Measurements from ENCODE around the gene CDK14.

The CDK14 gene

DNA sequence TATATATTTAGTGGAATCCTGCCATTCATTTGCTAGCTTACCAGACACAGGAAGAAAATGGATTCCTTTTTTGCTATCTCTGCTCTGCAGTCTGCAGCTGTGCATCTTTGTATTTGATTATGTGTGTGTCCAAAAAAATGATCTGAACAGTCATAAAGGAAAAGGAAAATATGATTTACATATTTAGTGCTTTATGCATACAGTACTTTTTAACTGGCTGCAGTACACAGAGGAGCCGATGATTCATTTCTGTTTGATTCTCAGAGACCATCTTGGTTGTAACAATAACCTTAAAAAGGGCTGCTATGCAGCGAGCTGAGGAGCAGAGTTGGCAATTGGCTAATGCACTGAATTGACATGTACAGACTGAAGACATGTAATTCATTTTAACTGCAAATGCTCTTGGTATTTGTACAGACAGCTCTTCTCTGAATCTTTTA lies 516.8 kb downstream of the CDK14 start:
- no peak for TF ChIP-seq EZH2phosphoT487 (IDR thresholded peaks at IDR 0.05; ENCODE audit: borderline replicate concordance)
- TF ChIP-seq, protein P1, sequence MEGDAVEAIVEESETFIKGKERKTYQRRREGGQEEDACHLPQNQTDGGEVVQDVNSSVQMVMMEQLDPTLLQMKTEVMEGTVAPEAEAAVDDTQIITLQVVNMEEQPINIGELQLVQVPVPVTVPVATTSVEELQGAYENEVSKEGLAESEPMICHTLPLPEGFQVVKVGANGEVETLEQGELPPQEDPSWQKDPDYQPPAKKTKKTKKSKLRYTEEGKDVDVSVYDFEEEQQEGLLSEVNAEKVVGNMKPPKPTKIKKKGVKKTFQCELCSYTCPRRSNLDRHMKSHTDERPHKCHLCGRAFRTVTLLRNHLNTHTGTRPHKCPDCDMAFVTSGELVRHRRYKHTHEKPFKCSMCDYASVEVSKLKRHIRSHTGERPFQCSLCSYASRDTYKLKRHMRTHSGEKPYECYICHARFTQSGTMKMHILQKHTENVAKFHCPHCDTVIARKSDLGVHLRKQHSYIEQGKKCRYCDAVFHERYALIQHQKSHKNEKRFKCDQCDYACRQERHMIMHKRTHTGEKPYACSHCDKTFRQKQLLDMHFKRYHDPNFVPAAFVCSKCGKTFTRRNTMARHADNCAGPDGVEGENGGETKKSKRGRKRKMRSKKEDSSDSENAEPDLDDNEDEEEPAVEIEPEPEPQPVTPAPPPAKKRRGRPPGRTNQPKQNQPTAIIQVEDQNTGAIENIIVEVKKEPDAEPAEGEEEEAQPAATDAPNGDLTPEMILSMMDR (conservative IDR thresholded peaks at IDR 0.05; ENCODE audit: low read length), result no peak
- no peaks in the 10 kb centered on the region for H3K27me3 ChIP-seq (ENCODE audit: insufficient read depth, low read length, poor library complexity, severe bottlenecking)
- no peaks in the 10 kb centered on the region for H3K36me3 ChIP-seq (ENCODE audit: insufficient read depth, low read length)
- H3K9ac ChIP-seq (ENCODE audit: low read depth, low read length, poor library complexity, severe bottlenecking), result no peak overlapping the region
- no peaks in the 10 kb centered on the region for H3K9me3 ChIP-seq (ENCODE audit: insufficient read depth, low read depth, low read length)
- H3K9me2 ChIP-seq (replicated peaks; ENCODE audit: low read depth, low read length), result no peaks in the 10 kb centered on the region
- H4K20me1 ChIP-seq (ENCODE audit: insufficient read depth, low read length, poor library complexity, severe bottlenecking), result no peaks in the 10 kb centered on the region
- no peak overlapping the region for H2AFZ ChIP-seq (ENCODE audit: low read length)
- no peak overlapping the region for H3K4me3 ChIP-seq (ENCODE audit: low read length, poor library complexity, severe bottlenecking)
- H3K4me1 ChIP-seq (ENCODE audit: insufficient read depth, low read length, poor library complexity, severe bottlenecking), result no peaks in the 10 kb centered on the region
- H3F3A ChIP-seq (ENCODE audit: low read depth), result no peaks in the 10 kb centered on the region
- no peak overlapping the region for H3K4me2 ChIP-seq (ENCODE audit: low read depth, low read length, poor library complexity, severe bottlenecking)
- no peaks in the 10 kb centered on the region for H3K79me2 ChIP-seq (ENCODE audit: insufficient read depth, low read length)

DNA sequence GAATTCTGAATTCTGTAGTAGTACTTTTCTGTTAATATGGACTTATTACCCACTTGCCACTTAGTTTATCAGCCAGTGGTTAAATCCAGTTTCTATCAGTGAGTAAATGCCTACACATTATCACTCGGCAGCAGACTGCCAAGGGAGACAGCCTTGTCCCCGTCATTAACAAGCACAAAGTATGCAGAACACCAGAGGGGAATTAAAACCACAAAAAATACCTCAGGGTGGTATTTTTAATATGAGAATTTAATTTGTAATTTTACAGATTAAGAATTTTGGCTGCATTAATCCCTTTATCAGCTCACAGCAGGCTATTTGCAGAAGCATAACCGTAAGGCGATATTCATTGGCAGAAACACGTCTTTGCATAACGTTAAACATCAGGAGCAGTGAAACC lies 518.1 kb downstream of the CDK14 start:
- Histone ChIP-seq H3K27me3 (ENCODE audit: insufficient read depth, low read length, poor library complexity, severe bottlenecking) (no peaks in the 10 kb centered on the region), H2AFZ (ENCODE audit: low read length) (no peak overlapping the region), H3K9ac (ENCODE audit: low read depth, low read length, poor library complexity, severe bottlenecking) (no peak overlapping the region), H3K4me2 (ENCODE audit: low read depth, low read length, poor library complexity, severe bottlenecking) (no peak overlapping the region), H3K4me3 (ENCODE audit: low read length, poor library complexity, severe bottlenecking) (no peak overlapping the region), H3K4me1 (ENCODE audit: insufficient read depth, low read length, poor library complexity, severe bottlenecking) (no peaks in the 10 kb centered on the region), H3F3A (ENCODE audit: low read depth) (no peaks in the 10 kb centered on the region), H3K9me3 (ENCODE audit: insufficient read depth, low read depth, low read length) (no peaks in the 10 kb centered on the region), H3K79me2 (ENCODE audit: insufficient read depth, low read length) (no peaks in the 10 kb centered on the region), H3K36me3 (ENCODE audit: insufficient read depth, low read length) (no peaks in the 10 kb centered on the region), H4K20me1 (ENCODE audit: insufficient read depth, low read length, poor library complexity, severe bottlenecking) (no peaks in the 10 kb centered on the region), H3K9me2 (replicated peaks; ENCODE audit: low read depth, low read length) (no peaks in the 10 kb centered on the region)
- TF ChIP-seq EZH2phosphoT487 (IDR thresholded peaks at IDR 0.05; ENCODE audit: borderline replicate concordance), result no peak
- TF ChIP-seq, protein P1 (conservative IDR thresholded peaks at IDR 0.05; ENCODE audit: low read length), result no peak

DNA sequence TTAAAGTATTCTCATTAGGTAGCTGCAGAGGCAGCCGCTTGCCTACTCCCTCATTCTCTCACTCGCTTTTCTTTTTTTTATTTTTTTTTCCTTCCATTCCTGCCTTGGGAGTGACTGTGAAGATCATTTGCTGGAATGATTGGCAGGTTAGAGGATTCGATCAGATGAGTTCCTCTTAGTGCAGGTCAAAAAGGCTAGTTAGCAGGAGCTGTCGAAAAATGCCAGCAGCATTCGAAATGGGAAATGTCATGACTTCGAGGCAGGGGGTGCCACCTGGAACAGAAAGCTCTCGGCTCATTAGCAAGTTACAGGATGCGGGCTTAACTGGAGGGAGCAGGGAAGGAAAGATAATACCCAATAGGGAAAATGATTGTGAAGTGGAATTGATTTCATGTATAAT lies 530.6 kb downstream of the CDK14 start:
- Histone ChIP-seq H3K79me2 (ENCODE audit: insufficient read depth, low read length) (no peaks in the 10 kb centered on the region), H3K36me3 (ENCODE audit: insufficient read depth, low read length) (no peaks in the 10 kb centered on the region), H4K20me1 (ENCODE audit: insufficient read depth, low read length, poor library complexity, severe bottlenecking) (no peaks in the 10 kb centered on the region), H3K9ac (ENCODE audit: low read depth, low read length, poor library complexity, severe bottlenecking) (no peak overlapping the region), H3K27me3 (ENCODE audit: insufficient read depth, low read length, poor library complexity, severe bottlenecking) (no peaks in the 10 kb centered on the region), H3K9me2 (replicated peaks; ENCODE audit: low read depth, low read length) (no peaks in the 10 kb centered on the region), H3K4me3 (ENCODE audit: low read length, poor library complexity, severe bottlenecking) (no peak overlapping the region), H3F3A (ENCODE audit: low read depth) (no peaks in the 10 kb centered on the region), H3K9me3 (ENCODE audit: insufficient read depth, low read depth, low read length) (no peaks in the 10 kb centered on the region), H3K4me2 (ENCODE audit: low read depth, low read length, poor library complexity, severe bottlenecking) (no peak overlapping the region), H2AFZ (ENCODE audit: low read length) (no peak overlapping the region), H3K4me1 (ENCODE audit: insufficient read depth, low read length, poor library complexity, severe bottlenecking) (no peaks in the 10 kb centered on the region)
- TF ChIP-seq EZH2phosphoT487 (IDR thresholded peaks at IDR 0.05; ENCODE audit: borderline replicate concordance), result no peak
- TF ChIP-seq, protein P1 (conservative IDR thresholded peaks at IDR 0.05; ENCODE audit: low read length), result no peak

Data from Loucy (cell line).